ENCODE data around the gene IGF2BP3.

IGF2BP3 gene

DNA sequence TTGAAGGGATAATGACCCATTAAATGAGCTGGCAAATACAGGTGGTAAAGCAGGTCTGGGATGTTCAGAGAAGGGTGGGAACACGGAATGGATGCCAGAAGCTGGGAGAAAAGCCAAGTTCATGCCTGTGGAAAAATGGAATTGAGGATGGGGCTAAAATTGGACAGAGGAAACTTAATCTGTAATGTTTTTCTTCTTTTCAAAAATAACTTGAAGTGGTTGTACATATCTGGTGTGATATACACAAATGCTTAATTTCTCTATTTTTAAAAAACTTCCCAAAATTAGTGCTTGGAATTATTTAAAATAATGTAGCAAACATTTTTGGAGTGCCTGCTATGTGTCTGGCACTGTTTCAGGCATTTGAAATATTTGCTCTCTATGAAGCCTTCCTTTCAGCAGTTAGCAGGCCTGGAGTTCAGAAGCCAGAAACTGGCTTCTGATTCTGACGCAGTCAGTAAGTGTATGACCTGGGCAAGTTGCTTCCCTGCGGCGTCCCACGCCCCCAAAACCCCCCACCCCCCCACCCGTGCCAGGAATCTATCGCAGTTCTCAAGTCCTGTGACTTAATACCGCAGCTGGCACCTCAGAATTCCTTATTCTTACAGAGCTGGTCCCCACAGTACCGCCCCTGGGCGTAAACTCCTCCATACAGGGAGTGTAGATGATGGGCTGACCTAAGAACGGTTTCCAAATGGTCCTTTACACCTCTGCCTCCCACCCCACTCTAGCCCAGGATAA, 172.0 kb downstream of the IGF2BP3 start:
- TF ChIP-seq, protein P1, sequence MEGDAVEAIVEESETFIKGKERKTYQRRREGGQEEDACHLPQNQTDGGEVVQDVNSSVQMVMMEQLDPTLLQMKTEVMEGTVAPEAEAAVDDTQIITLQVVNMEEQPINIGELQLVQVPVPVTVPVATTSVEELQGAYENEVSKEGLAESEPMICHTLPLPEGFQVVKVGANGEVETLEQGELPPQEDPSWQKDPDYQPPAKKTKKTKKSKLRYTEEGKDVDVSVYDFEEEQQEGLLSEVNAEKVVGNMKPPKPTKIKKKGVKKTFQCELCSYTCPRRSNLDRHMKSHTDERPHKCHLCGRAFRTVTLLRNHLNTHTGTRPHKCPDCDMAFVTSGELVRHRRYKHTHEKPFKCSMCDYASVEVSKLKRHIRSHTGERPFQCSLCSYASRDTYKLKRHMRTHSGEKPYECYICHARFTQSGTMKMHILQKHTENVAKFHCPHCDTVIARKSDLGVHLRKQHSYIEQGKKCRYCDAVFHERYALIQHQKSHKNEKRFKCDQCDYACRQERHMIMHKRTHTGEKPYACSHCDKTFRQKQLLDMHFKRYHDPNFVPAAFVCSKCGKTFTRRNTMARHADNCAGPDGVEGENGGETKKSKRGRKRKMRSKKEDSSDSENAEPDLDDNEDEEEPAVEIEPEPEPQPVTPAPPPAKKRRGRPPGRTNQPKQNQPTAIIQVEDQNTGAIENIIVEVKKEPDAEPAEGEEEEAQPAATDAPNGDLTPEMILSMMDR (conservative IDR thresholded peaks at IDR 0.05; ENCODE audit: control insufficient read depth, insufficient read depth, low read depth, low read length) = no peak
- no peak for DNase-seq (ENCODE audit: low read depth)
- H3K4me3 ChIP-seq (ENCODE audit: control insufficient read depth, low read depth, low read length) = peak overlapping the region; percentile 97

DNA sequence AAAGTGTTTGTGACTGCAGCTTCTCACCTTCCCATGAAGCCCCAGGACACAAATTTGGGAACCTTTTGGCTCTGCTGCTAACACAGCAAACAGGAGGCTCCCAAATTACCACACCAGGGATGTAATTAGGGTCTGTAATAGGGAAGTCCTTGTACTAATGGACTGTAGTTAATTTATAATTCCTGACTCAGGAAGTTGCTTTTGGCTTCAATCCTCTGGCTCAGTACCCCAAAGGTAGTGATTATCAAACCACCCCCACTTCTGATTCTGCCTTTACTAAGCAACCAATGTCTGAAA, 174.9 kb downstream of the IGF2BP3 start:
- no peak overlapping the region for H3K4me3 ChIP-seq (ENCODE audit: control insufficient read depth, low read depth, low read length)
- DNase-seq (ENCODE audit: low read depth) = no peak
- TF ChIP-seq, protein P1 (conservative IDR thresholded peaks at IDR 0.05; ENCODE audit: control insufficient read depth, insufficient read depth, low read depth, low read length) = no peak

DNA sequence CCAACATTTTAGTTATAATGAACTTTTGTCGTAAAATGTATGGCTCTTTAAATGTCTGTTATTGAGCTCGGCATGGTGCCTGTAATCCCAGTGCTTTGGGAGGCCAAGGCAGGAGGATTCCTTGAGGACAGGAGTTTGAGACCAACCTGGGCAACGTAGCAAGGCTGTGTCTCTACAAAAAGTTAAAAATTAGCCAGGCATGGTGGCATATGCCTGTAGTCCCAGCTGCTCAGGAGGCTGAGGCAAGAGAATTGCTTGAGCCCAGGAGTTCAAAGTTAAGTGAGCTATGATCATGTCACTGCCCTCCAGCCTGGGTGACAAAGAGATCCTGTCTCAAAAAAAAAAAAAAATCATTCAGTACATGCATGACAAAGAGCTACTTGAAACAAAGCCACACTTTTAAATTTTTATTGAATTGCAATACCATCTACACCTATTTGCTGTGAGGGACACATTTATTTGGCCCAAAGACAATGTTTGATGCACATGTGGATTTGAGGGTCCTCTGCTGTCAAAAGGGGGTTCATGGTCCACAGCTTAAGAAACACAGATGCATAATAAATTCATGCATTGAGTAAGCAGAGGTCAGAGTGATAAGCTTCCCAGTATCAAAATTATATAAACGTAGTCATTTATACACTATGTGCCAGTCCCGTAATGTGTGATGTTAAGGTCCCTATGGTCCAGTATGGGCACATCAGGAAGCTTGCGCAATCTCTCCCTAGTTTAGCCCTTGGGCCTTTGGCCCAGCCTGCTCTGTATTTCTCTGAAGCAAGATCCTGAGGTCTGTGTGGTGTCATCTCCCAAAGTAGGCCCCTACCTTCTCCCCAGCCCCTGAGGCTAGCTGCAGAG, 175.5 kb downstream of the IGF2BP3 start:
- DNase-seq (ENCODE audit: low read depth) = no peak
- no peak overlapping the region for H3K4me3 ChIP-seq (ENCODE audit: control insufficient read depth, low read depth, low read length)
- TF ChIP-seq, protein P1 (conservative IDR thresholded peaks at IDR 0.05; ENCODE audit: control insufficient read depth, insufficient read depth, low read depth, low read length) = no peak

DNA sequence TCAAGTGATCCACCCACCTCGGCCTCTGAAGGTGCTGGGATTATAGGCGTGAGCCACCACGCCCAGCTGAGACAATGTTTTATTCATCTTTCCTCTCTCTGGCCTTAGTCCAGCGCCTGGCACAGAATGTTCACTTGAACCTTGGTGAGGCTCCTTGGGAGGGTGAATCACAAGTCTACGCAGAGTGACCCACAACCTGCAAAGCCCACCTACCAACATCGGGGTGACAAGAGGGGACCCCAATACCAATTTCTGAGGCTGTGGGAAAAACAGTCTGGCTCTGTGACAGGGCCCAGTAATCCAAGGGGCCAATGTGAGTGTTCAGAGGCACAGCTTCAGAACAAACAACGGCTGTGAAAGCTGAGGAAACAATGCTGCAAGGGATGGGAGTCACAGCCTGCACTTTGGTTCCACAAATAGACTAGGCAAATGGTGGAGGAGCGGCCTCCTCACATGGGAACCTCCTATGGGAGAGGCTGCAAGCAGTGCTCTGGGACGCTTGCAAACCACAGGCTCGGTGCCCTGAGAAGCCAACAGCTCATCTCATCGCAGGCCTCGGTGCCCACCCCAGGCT, 176.7 kb downstream of the IGF2BP3 start:
- no peak overlapping the region for H3K4me3 ChIP-seq (ENCODE audit: control insufficient read depth, low read depth, low read length)
- no peak for DNase-seq (ENCODE audit: low read depth)
- TF ChIP-seq, protein P1 (conservative IDR thresholded peaks at IDR 0.05; ENCODE audit: control insufficient read depth, insufficient read depth, low read depth, low read length) = no peak

DNA sequence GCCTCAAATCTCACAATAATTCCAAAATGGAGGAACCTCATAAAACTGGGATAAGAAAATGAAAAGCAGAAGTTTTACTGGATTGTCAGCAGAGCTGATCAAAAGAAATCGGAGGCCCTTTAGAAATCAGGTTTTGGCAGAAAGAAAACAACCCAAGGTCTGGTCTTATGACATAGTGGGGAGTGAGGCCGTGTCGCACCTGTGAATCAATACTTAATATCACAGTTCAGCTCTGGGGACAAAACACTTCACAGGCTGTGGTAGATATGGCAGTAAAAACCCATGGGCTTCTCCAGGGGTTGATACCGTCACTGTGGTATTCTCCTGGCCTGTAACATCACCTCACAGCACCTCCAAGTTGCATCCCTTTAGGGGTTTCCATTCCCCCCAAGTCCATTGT, 177.7 kb downstream of the IGF2BP3 start:
- no peak overlapping the region for H3K4me3 ChIP-seq (ENCODE audit: control insufficient read depth, low read depth, low read length)
- DNase-seq (ENCODE audit: low read depth) = no peak
- TF ChIP-seq, protein P1 (conservative IDR thresholded peaks at IDR 0.05; ENCODE audit: control insufficient read depth, insufficient read depth, low read depth, low read length) = no peak

DNA sequence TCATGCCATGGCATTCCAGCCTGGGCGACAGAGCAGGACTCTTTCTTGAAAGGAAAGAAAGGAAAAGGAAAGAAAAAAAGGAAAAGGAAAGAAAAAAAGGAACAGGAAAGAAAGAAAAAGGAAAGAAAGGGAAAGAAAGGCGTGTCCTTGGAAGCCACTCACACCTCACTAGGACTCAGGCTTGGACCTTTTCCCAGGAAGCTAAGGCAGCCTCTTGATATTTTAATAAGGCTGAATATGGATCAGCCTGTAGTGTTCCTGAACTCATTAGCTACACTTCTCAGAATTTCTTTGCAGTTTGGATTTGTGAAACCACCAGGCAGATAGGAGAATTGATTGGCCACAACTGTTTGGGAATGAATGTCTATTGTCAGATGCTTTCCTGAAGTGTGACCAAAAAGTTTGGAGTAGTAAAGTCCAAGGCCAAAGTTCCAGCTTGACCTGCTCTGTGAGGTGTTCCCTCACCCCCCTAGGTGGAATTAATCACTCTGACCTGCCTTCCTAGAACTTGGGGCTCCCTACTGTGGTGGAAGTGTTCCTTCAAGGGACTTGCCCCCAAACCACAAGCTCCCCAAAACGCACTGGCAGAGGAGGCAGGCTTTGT, 178.2 kb downstream of the IGF2BP3 start:
- TF ChIP-seq, protein P1 (conservative IDR thresholded peaks at IDR 0.05; ENCODE audit: control insufficient read depth, insufficient read depth, low read depth, low read length) = no peak
- no peak overlapping the region for H3K4me3 ChIP-seq (ENCODE audit: control insufficient read depth, low read depth, low read length)

More for the DNA sequence above, 178.2 kb downstream of the IGF2BP3 start:
- no peak for DNase-seq (ENCODE audit: low read depth)

All from fibroblast of mammary gland (primary cell).